ENCODE results near the gene AFMID. TPM values are rescaled to one million over a fixed set of nuclear protein-coding genes. Genes with fewer than 3 reads are reported as not detected.

Gene AFMID
- total RNA-seq, 2 experiments from 2014 or later: 0.42 to 0.60 TPM

GRCh38 chr17:78223061-78223460, 35.9 kb downstream of the AFMID start:
- H3K27me3 Mint-ChIP-seq: peaks cover 6% of the 10 kb centered on the region

DNA sequence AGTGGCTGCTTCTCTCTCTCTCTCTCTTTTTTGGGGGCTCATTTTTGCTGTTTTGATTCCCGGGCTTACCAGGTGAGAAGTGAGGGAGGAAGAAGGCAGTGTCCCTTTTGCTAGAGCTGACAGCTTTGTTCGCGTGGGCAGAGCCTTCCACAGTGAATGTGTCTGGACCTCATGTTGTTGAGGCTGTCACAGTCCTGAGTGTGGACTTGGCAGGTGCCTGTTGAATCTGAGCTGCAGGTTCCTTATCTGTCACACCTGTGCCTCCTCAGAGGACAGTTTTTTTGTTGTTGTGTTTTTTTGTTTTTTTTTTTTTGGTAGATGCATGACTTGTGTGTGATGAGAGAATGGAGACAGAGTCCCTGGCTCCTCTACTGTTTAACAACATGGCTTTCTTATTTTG, 36.6 kb downstream of the AFMID start:
- no peaks in the 10 kb centered on the region for H3K9me3 ChIP-seq (ENCODE audit: control insufficient read depth in 1 of 2, insufficient read depth in 1 of 2, low read length in 2 of 2)
- no peaks in the 10 kb centered on the region for H3K9me3 Mint-ChIP-seq
- peaks cover 15% of the 10 kb centered on the region for H3K4me1 ChIP-seq (ENCODE audit: insufficient read depth, low read length)
- no peak overlapping the region for H3K4me3 ChIP-seq (ENCODE audit: low read length)
- peaks cover 12% of the 10 kb centered on the region for H3K27me3 Mint-ChIP-seq
- H3K36me3 Mint-ChIP-seq (ENCODE audit: low read depth): no peaks in the 10 kb centered on the region
- no peak overlapping the region for H3K27ac ChIP-seq (ENCODE audit: low read depth in 1 of 2, low read length in 2 of 2)
- ATAC-seq (ENCODE audit: poor library complexity) (no peak), DNase-seq (no peak)
- H3K4me3 Mint-ChIP-seq: no peak overlapping the region
- TF ChIP-seq, protein P1, sequence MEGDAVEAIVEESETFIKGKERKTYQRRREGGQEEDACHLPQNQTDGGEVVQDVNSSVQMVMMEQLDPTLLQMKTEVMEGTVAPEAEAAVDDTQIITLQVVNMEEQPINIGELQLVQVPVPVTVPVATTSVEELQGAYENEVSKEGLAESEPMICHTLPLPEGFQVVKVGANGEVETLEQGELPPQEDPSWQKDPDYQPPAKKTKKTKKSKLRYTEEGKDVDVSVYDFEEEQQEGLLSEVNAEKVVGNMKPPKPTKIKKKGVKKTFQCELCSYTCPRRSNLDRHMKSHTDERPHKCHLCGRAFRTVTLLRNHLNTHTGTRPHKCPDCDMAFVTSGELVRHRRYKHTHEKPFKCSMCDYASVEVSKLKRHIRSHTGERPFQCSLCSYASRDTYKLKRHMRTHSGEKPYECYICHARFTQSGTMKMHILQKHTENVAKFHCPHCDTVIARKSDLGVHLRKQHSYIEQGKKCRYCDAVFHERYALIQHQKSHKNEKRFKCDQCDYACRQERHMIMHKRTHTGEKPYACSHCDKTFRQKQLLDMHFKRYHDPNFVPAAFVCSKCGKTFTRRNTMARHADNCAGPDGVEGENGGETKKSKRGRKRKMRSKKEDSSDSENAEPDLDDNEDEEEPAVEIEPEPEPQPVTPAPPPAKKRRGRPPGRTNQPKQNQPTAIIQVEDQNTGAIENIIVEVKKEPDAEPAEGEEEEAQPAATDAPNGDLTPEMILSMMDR (IDR thresholded peaks at IDR 0.05): no peak
- no peaks in the 10 kb centered on the region for H3K36me3 ChIP-seq (ENCODE audit: insufficient read depth, low read length)
- peaks cover 11 to 15% of the 10 kb centered on the region in 2 experiments for H3K27me3 ChIP-seq (ENCODE audit: control insufficient read depth in 1 of 2, insufficient read depth in 2 of 2, low read length in 2 of 2)
- peaks cover 10% of the 10 kb centered on the region for H3K4me1 Mint-ChIP-seq (ENCODE audit: low read depth)
- intact Hi-C loops (cut with DNase I, micrococcal nuclease): no loop called here
- H3K27ac Mint-ChIP-seq: no peak overlapping the region
- CTCF ChIA-PET: interaction anchor here (0.7 kb wide), 2 partner anchors 38 to 137 kb away, joined by 3 read pairs; no protein-coding TSS in a partner anchor
- POLR2A ChIA-PET: no interaction called here

More at GRCh38 chr17:78223061-78223460, 35.9 kb downstream of the AFMID start:
- ChIA-PET POLR2A (no interaction called here), CTCF (interaction anchor here (0.7 kb wide), 1 partner anchor 137 kb away, joined by 3 read pairs; no protein-coding TSS in a partner anchor)
- peak overlapping the region; percentile 38 for H3K27ac Mint-ChIP-seq
- Histone ChIP-seq H3K27me3 (ENCODE audit: control insufficient read depth in 1 of 2, insufficient read depth in 2 of 2, low read length in 2 of 2) (peaks cover 8% of the 10 kb centered on the region in 2 experiments), H3K9me3 (ENCODE audit: control insufficient read depth in 1 of 2, insufficient read depth in 1 of 2, low read length in 2 of 2) (no peaks in the 10 kb centered on the region), H3K36me3 (ENCODE audit: insufficient read depth, low read length) (no peaks in the 10 kb centered on the region), H3K4me1 (ENCODE audit: insufficient read depth, low read length) (peaks cover 15% of the 10 kb centered on the region), H3K4me3 (ENCODE audit: low read length) (no peak overlapping the region), H3K27ac (ENCODE audit: low read depth in 1 of 2, low read length in 2 of 2) (no peak overlapping the region)
- TF ChIP-seq, protein P1 (IDR thresholded peaks at IDR 0.05): no peak
- intact Hi-C loops (cut with DNase I, micrococcal nuclease): no loop called here
- no peak overlapping the region for H3K4me3 Mint-ChIP-seq
- no peak for DNase-seq
- no peaks in the 10 kb centered on the region for H3K36me3 Mint-ChIP-seq (ENCODE audit: low read depth)
- peak; percentile 44 for ATAC-seq (ENCODE audit: poor library complexity)
- H3K9me3 Mint-ChIP-seq: no peaks in the 10 kb centered on the region
- H3K4me1 Mint-ChIP-seq (ENCODE audit: low read depth): peaks cover 10% of the 10 kb centered on the region

GRCh38 chr17:78224231-78225087, 37.3 kb downstream of the AFMID start:
- Mint-ChIP-seq H3K27ac (no peak overlapping the region), H3K27me3 (peaks cover 12% of the 10 kb centered on the region), H3K36me3 (ENCODE audit: low read depth) (no peaks in the 10 kb centered on the region), H3K9me3 (no peaks in the 10 kb centered on the region), H3K4me1 (ENCODE audit: low read depth) (peaks cover 10% of the 10 kb centered on the region), H3K4me3 (no peak overlapping the region)
- no peaks in the 10 kb centered on the region for H3K36me3 ChIP-seq (ENCODE audit: insufficient read depth, low read length)
- ATAC-seq (ENCODE audit: poor library complexity): no peak
- POLR2A ChIA-PET: no interaction called here
- no peaks in the 10 kb centered on the region for H3K9me3 ChIP-seq (ENCODE audit: control insufficient read depth in 1 of 2, insufficient read depth in 1 of 2, low read length in 2 of 2)
- DNase-seq: no peak
- peaks cover 11 to 16% of the 10 kb centered on the region in 2 experiments for H3K27me3 ChIP-seq (ENCODE audit: control insufficient read depth in 1 of 2, insufficient read depth in 2 of 2, low read length in 2 of 2)
- intact Hi-C loops (cut with DNase I, micrococcal nuclease): no loop called here
- H3K27ac ChIP-seq (ENCODE audit: low read depth in 1 of 2, low read length in 2 of 2): no peak overlapping the region
- peaks cover 15% of the 10 kb centered on the region for H3K4me1 ChIP-seq (ENCODE audit: insufficient read depth, low read length)
- H3K4me3 ChIP-seq (ENCODE audit: low read length): no peak overlapping the region
- TF ChIP-seq, protein P1 (IDR thresholded peaks at IDR 0.05): no peak
- CTCF ChIA-PET: no interaction called here

All from CD4-positive, alpha-beta T cell (primary cell).